GM18508 (cell line): ENCODE data around the gene NIPSNAP3A.

Experiments
- ATAC-seq: cut with Tn5 transposase; IDR thresholded peaks from one replicate; pipeline ENCODE4 v1.9.1; 2021; ENCODE audit warnings: moderate number of reproducible peaks; ENCODE audit not compliant: insufficient read depth, unreplicated experiment

Gene NIPSNAP3A

GRCh38 chr9:104772714-104773510 is 25.4 kb downstream of the NIPSNAP3A start:
- no peak for ATAC-seq

- no peak for ATAC-seq
These were observed 26.6 kb downstream of the NIPSNAP3A start for GRCh38 chr9:104774132-104774531.

GRCh38 chr9:104774831-104775573 is 27.5 kb downstream of the NIPSNAP3A start:
- peak; percentile 83 for ATAC-seq

GRCh38 chr9:104775574-104775936 is 28.1 kb downstream of the NIPSNAP3A start:
- ATAC-seq = peak; percentile 44

- ATAC-seq = peak; percentile 1
These were observed 28.5 kb downstream of the NIPSNAP3A start for GRCh38 chr9:104775976-104776375.

GRCh38 chr9:104776797-104777196 is 29.3 kb downstream of the NIPSNAP3A start:
- no peak for ATAC-seq

GRCh38 chr9:104778802-104779201 is 31.3 kb downstream of the NIPSNAP3A start:
- ATAC-seq = no peak

- ATAC-seq = no peak
These were observed 31.9 kb downstream of the NIPSNAP3A start for GRCh38 chr9:104779334-104779733.

- ATAC-seq = no peak
These were observed 32.6 kb downstream of the NIPSNAP3A start for GRCh38 chr9:104779946-104780535.

- ATAC-seq = peak; percentile 32
These were observed 33.4 kb downstream of the NIPSNAP3A start for GRCh38 chr9:104780796-104781395.

- ATAC-seq = no peak
These were observed 36.1 kb downstream of the NIPSNAP3A start for GRCh38 chr9:104783588-104783987.

GRCh38 chr9:104784098-104784497 is 36.6 kb downstream of the NIPSNAP3A start:
- ATAC-seq = peak; percentile 81

- ATAC-seq = no peak
These were observed 38.8 kb downstream of the NIPSNAP3A start for GRCh38 chr9:104786293-104786692.

GRCh38 chr9:104787306-104788015 is 40.0 kb downstream of the NIPSNAP3A start:
- no peak for ATAC-seq

GRCh38 chr9:104788251-104788650 is 40.8 kb downstream of the NIPSNAP3A start:
- no peak for ATAC-seq

GRCh38 chr9:104794070-104794469 is 46.6 kb downstream of the NIPSNAP3A start:
- ATAC-seq = no peak

- ATAC-seq = no peak
These were observed 47.6 kb downstream of the NIPSNAP3A start for GRCh38 chr9:104795082-104795481.

- no peak for ATAC-seq
These were observed 48.4 kb downstream of the NIPSNAP3A start for GRCh38 chr9:104795857-104796256.

GRCh38 chr9:104798209-104798995 is 50.9 kb downstream of the NIPSNAP3A start:
- no peak for ATAC-seq
